Breast epithelium (tissue), 4 donors: Measurements from ENCODE around the gene MYO1F. TPM values are rescaled to one million over a fixed set of nuclear protein-coding genes. Genes with fewer than 3 reads are reported as not detected.

ENCODE experiments used
- DNase-seq, 2 donors: peaks; one replicate each; pipeline ENCODE4 v3.0.0-alpha.2; 2019; ENCODE audit warnings: low spot score in 2 of 2
- H3K27ac ChIP-seq, 2 donors: fragments of 200-600 bp; sonication (generic) in 1 of 2; one replicate each; pipeline ENCODE4 v1.5.1; 2016 to 2019; ENCODE audit warnings: mild to moderate bottlenecking in 1 of 2
- H3K27me3 ChIP-seq, 2 donors: fragments of 200-600 bp; sonication (generic) in 1 of 2; one replicate each; pipeline versions ENCODE4 v1.5.1 to v1.6.0; 2017 to 2019; ENCODE audit warnings: control low read depth in 1 of 2, mild to moderate bottlenecking in 1 of 2
- H3K36me3 ChIP-seq: fragments of 200-600 bp; one replicate; pipeline ENCODE4 v1.5.1; 2019
- H3K4me1 ChIP-seq, 2 donors: fragments of 200-600 bp; sonication (generic); one replicate each; pipeline ENCODE4 v1.5.1; 2016 to 2019; ENCODE audit warnings: control low read depth in 1 of 2
- H3K4me3 ChIP-seq, 3 donors: fragments of 200-600 bp; sonication (generic); 1 replicate in 2 of 3; 2 replicates in 1 of 3; pipeline ENCODE4 v1.5.1; 2016 to 2019; ENCODE audit warnings: mild to moderate bottlenecking in 3 of 3, moderate library complexity in 2 of 3
- H3K9me3 ChIP-seq, 2 donors: fragments of 200-600 bp; sonication (generic) in 1 of 2; one replicate each; pipeline ENCODE4 v1.5.1; 2016 to 2019; ENCODE audit warnings: control low read depth in 1 of 2
- CTCF ChIP-seq, 3 donors: fragments of 450-650 bp; IDR thresholded peaks; one replicate each; pipeline ENCODE4 v1.5.1; 2016 to 2017; ENCODE audit warnings: antibody characterized with exemption in 3 of 3, mild to moderate bottlenecking in 3 of 3, moderate library complexity in 3 of 3
- POLR2A ChIP-seq: fragments of 450-650 bp; IDR thresholded peaks from one replicate; pipeline ENCODE4 v1.6.1; 2016; ENCODE audit warnings: antibody characterized with exemption, mild to moderate bottlenecking, moderate library complexity
- POLR2AphosphoS5 ChIP-seq, 3 donors: sonication (generic); formaldehyde crosslinking; IDR thresholded peaks; one replicate each; pipeline ENCODE4 v1.6.1; 2017; ENCODE audit warnings: antibody characterized with exemption in 3 of 3
- intact Hi-C: fragments of 100-400 bp; cut with DNase I; formaldehyde crosslinking; loops from one replicate; pipeline ENCODE4 v1.15.1; 2023; ENCODE audit warnings: low total_unique reads
- total RNA-seq, 3 donors: library from RNA; depleted of rRNA; stranded (reverse); fragments of >200 nt; gene quantifications; one replicate each; pipeline ENCODE4 v1.1.0, GENCODE V29; 2016

Gene MYO1F
- total RNA-seq, 3 donors from 2014 or later: 8.5 to 31.0 (median 11.3) TPM

GRCh38 chr19:8600816-8601215, 23.6 kb upstream of the MYO1F start:
- Histone ChIP-seq H3K27ac (no peak overlapping the region), H3K27me3 (no peaks in the 10 kb centered on the region), H3K4me3 (no peak overlapping the region), H3K4me1 (no peaks in the 10 kb centered on the region), H3K9me3 (peaks cover 7% of the 10 kb centered on the region in 2 donors), H3K36me3 (peaks cover 4% of the 10 kb centered on the region)
- no peak for DNase-seq
- intact Hi-C loops: no loop called here
- TF ChIP-seq POLR2AphosphoS5 (IDR thresholded peaks at IDR 0.05) (no peak), POLR2A (no peak), CTCF (IDR thresholded peaks at IDR 0.05) (no peak)

GRCh38 chr19:8600064-8600463, 22.8 kb upstream of the MYO1F start:
- peaks cover 4% of the 10 kb centered on the region for H3K36me3 ChIP-seq
- no peak overlapping the region for H3K27ac ChIP-seq
- TF ChIP-seq POLR2A (no peak), CTCF (IDR thresholded peaks at IDR 0.05) (no peak), POLR2AphosphoS5 (IDR thresholded peaks at IDR 0.05) (no peak)
- intact Hi-C loops: no loop called here
- no peaks in the 10 kb centered on the region for H3K4me1 ChIP-seq
- H3K4me3 ChIP-seq: no peak overlapping the region
- DNase-seq: no peak
- no peaks in the 10 kb centered on the region for H3K27me3 ChIP-seq
- peaks cover 5% of the 10 kb centered on the region in 2 donors for H3K9me3 ChIP-seq

- no peak overlapping the region for H3K27ac ChIP-seq
- no peaks in the 10 kb centered on the region for H3K36me3 ChIP-seq
- no peaks in the 10 kb centered on the region for H3K27me3 ChIP-seq
- intact Hi-C loops: no loop called here
- DNase-seq: no peak
- no peak overlapping the region for H3K4me3 ChIP-seq
- H3K4me1 ChIP-seq: no peaks in the 10 kb centered on the region
- no peak for TF ChIP-seq POLR2A
- TF ChIP-seq POLR2AphosphoS5 (IDR thresholded peaks at IDR 0.05): no peak
- TF ChIP-seq CTCF (IDR thresholded peaks at IDR 0.05): no peak
- no peaks in the 10 kb centered on the region for H3K9me3 ChIP-seq
Measured at GRCh38 chr19:8596168-8596567, 18.9 kb upstream of the MYO1F start.

- DNase-seq: no peak
- Histone ChIP-seq H3K36me3 (no peaks in the 10 kb centered on the region), H3K4me1 (no peaks in the 10 kb centered on the region), H3K27me3 (no peaks in the 10 kb centered on the region), H3K4me3 (no peak overlapping the region), H3K9me3 (no peaks in the 10 kb centered on the region), H3K27ac (no peak overlapping the region)
- intact Hi-C loops: no loop called here
- TF ChIP-seq CTCF (IDR thresholded peaks at IDR 0.05) (no peak), POLR2A (no peak), POLR2AphosphoS5 (IDR thresholded peaks at IDR 0.05) (no peak)
Measured at GRCh38 chr19:8595651-8596050, 18.4 kb upstream of the MYO1F start.

GRCh38 chr19:8593931-8594330, 16.7 kb upstream of the MYO1F start:
- H3K4me1 ChIP-seq: no peaks in the 10 kb centered on the region
- DNase-seq: no peak
- no peaks in the 10 kb centered on the region for H3K36me3 ChIP-seq
- intact Hi-C loops: no loop called here
- H3K9me3 ChIP-seq: no peaks in the 10 kb centered on the region
- H3K4me3 ChIP-seq: no peak overlapping the region
- TF ChIP-seq POLR2A (no peak), CTCF (IDR thresholded peaks at IDR 0.05) (no peak)
- H3K27me3 ChIP-seq: no peaks in the 10 kb centered on the region
- no peak overlapping the region for H3K27ac ChIP-seq
